LHCN-M2 (cell line): Measurements from ENCODE around the gene TEKT1. TPM values are rescaled to one million over a fixed set of nuclear protein-coding genes. Genes with fewer than 3 reads are reported as not detected.
"Not testable (repeated sequence)": the region's sequence is repeated elsewhere in the genome, so short reads cannot be mapped to it uniquely, and the experiment has no call there.

Source experiments
- DNase-seq: peaks from one replicate; pipeline ENCODE4 v3.0.0-alpha.2; 2012; ENCODE audit warnings: low read depth
- total RNA-seq: library from RNA; depleted of rRNA; stranded (reverse); fragments of >200 nt; gene quantifications from 2 replicates; pipeline ENCODE4 v1.2.3, GENCODE V29; 2014

The TEKT1 gene
- total RNA-seq, 1 experiment from 2014 or later, result not detected

DNA sequence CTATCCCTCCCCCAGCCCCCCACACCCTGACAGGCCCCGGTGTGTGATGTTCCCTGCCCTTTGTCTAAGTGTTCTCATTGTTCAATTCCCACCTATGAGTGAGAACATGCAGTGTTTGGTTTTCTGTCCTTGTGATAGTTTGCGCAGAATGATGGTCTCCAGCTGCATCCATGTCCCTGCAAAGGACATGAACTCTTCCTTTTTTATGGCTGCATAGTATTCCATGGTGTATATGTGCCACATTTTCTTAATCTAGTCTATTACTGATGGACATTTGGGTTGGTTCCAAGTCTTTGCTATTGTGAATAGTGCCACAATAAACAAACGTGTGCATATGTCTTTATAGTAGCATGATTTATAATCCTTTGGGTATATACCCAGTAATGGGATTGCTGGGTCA lies 15.2 kb downstream of the TEKT1 start:
- DNase-seq, result not testable (repeated sequence)

DNA sequence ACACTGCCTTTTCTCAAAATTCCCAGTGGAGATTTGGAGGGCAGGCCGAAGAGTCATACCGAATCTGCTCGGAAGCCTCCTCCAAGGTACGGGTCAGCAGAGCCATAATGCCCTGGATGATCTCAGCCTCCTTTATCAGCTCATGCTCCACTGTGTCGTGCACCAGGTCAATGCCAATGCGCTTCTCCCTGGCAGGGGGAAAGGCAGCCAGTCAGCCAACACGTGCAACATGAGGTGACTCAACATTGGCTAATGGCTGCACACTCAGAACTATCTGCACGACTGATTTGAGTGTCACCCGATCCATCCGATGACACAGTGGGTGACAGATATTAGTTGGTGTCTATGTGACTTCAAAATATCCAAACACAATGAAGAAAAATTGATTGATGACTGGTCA lies 15.8 kb downstream of the TEKT1 start:
- DNase-seq, result peak; percentile 17

DNA sequence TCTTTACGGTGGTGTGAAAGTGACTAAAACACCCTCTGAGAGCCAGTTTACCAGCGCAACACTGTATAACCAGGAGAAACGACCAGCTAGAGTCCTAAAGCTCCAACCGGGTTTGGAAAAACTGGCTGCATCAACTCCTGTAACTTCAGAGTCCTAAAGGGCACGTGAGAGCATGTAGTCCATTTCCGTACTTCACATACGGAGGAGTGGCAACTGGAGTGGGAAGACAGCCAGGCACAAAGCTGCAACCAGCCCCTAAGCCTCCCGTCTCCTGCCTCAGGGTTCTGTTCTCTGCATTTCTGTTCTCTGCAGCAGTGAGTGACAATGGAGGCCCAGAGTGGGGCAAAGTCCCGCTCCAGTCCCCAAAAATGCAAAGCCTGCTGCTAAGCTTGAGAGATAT lies 19.2 kb downstream of the TEKT1 start:
- no peak for DNase-seq

DNA sequence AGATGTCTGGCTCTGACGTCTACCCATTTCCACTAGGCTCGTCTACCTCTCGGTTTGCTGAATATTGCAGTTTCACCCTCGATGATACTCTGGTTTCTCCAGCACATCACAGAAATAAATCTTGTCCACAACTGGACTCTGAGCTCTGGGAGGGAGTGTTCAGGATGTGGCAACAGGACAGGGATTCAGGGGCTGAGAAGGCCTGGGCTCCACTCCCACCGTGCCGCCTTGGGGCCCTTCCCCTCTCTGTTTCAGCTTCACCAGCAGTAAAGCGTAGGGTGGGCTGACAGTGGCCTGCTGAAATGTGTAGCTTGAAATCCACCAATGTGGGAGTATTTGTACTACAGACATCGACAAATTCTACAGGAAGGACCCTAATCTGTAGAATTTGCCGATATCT lies 20.0 kb downstream of the TEKT1 start:
- no peak for DNase-seq

DNA sequence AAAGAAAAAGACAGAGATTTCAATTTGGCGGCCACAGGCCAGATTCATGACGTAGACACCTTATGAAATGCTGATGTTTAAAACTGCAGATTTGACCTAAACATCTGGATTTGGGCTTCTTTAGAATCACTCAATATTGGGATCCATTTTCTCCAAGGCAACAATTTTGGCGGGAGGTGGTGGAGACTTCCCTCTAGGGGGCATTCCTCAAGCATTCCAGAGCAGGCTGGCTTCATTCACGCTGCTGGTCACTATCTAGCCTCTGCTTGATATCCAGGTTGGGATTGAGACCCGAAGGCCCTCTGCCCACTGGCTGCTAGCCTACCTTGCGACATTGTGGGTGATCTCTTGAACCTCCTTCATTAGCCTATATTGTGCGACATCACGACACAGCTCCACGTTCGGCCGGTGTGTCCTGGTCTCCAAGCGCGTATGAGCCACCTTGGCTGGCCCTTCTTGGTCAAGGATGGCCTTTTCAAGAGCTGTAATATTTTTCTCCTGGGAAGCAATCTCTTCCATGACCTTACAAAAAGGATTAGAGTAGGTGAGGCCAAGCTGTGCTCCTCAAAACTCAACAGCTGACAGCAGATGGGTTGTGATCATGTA lies 31.0 kb downstream of the TEKT1 start:
- DNase-seq, result no peak

DNA sequence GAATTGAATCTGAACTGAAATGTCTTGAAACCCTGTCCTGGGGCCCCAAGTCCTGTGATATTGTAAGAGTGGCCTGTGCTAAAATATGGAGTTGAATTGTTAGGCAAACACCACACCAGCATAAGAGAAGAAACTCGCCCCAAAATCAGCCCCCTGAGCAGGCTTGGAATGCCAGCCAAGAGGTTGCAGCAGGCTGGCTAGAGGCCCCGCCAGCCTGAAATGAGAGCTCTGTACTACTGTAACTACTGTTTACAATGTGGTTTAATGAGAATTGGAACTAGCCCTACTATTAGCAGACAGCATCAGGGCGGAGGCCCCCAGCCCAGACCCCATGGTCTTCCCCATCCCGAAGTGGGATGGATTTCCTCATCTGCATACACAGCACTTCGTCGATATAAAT lies 31.8 kb downstream of the TEKT1 start:
- no peak for DNase-seq

DNA sequence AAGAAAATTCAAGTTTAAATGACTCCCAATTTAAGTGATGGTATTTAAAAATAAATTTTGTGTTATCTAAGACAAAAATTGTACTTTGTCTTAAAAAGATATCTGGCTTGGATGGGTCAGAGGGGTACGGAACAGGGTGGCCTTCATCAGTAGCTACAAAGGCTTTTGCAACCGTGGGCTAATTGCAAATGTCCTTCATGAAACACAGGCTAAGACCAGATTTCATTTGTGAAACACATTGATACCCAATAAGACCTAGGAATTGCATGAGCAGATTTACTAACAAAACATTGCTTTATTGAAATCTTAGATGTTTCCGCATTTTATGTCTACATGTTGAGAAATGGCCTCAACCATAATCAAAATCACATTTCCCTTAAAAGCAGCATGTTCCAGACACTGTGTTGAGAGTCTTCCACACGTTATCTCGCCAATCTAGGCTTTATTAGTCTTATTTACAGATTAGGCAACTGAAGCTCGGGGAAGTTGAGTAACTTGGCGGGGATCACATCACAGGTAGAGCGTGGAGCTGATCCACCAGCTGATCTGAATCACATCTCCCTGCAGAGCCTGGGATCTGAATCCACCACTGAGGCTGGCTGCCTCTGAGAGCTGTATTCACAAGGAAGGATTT lies 33.7 kb downstream of the TEKT1 start:
- DNase-seq, result no peak

DNA sequence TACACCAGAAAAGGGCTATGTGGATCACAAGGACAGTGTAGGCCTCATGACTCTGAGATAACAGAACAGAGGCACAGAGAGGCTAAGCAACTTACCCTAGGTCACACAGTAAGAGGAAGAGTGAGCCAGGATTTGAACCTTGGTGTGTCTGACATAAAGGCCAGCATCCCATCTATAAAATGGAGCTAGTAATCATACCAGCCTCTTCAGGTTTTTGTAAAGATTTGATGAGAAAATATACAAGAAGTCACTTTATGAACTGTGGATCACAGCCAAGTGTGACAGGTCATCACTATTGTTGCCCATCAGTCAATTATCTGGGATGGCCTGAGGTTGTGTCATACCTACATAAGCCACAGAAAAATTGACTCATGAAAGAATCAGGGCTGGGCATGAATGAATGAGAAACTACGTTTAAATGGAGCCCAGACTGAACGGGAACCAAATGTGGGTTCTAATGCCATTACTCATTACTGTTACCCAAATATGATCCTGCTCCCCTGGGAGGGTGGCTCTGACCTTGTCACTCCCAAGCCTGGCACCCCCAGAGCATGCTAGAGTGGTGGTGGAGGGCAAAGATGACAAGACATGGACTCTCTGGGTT lies 34.5 kb downstream of the TEKT1 start:
- DNase-seq, result peak; percentile 79

DNA sequence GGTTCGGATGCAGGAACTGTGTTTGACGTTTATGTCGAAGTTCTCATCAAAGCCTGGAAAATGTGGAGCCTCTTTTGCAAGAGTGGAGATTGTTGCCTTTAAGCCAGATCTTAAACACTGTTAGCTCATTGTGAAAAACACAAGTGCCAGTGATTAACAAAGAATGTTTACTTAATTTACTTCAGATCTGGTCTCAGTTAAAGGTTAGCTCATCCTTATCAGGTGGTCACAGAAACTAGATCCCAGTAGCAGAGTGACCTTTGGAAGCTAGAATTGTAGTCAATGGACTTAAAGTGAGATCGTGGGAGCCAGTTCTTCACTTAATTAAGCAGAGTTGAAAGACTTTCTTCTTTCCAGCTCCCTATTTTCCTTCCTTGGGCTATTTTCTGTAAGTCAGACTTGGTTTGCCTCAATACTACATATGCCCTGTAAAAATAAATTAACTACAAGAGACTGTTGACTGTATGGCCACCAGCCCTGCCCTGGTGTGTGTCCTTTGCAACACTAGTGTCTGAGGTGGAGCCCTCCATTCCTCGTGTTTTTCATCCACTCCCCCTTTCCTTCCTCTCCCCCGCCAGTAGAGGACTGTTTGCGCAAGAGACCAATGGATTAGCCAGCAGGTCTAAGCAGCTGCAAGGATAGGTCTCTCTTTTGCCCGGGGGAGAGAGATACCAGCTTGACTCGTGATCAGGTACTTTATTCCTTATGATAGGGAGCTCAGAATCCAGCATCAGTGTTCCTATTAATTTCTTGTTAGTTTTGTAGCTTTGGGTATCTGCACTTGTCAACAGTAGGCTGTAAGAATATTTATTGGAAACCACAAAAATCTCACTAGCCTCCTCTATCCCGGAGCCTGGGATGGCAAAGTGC lies 35.3 kb downstream of the TEKT1 start:
- DNase-seq, result no peak

DNA sequence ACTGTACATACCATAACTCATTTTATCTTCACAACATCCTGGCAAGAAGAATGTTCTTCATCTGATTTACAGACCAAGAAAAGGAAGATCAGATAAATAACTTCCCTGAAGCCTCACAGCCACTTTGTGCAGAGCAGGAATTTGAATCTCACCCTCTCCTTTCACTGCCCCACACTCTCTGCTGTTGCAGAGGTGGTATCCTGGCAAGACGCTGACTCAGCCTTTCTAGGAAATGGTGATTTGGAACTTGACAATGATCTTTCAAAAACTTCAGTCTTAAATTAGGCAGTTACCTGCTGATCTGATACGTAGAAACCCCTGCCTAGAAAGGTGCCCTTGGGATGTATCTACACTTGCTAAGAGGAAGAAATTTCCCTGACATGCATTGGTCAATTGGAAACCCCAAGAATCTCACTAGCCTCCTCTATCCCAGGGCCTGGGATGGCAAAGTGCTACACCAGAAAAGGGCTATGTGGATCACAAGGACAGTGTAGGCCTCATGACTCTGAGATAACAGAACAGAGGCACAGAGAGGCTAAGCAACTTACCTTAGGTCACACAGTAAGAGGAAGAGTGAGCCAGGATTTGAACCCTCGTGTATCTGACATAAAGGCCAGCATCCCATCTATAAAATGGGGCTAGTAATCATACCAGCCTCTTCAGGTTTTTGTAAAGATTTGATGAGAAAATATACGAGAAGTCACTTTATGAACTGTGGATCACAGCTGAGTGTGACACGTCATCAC lies 37.6 kb downstream of the TEKT1 start:
- no peak for DNase-seq

DNA sequence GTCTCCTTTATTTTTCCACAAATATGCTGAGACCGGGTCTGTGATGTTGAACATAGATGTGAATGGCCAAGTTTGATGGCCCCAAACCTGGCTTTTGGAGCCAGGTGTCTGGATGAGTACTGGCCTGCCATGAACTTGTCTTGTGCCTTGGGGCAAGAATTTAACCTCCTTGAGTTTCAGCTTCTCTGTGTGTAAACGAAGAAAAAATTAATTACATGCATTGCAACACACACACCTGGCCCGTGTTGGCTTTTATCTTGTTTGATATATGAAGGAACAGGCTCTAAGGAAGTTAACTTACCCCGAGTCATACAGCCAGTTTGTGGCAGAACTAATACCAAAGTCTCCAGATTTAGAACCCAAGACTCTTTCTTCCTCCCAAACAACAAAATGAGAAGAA lies 42.4 kb downstream of the TEKT1 start:
- DNase-seq, result no peak

DNA sequence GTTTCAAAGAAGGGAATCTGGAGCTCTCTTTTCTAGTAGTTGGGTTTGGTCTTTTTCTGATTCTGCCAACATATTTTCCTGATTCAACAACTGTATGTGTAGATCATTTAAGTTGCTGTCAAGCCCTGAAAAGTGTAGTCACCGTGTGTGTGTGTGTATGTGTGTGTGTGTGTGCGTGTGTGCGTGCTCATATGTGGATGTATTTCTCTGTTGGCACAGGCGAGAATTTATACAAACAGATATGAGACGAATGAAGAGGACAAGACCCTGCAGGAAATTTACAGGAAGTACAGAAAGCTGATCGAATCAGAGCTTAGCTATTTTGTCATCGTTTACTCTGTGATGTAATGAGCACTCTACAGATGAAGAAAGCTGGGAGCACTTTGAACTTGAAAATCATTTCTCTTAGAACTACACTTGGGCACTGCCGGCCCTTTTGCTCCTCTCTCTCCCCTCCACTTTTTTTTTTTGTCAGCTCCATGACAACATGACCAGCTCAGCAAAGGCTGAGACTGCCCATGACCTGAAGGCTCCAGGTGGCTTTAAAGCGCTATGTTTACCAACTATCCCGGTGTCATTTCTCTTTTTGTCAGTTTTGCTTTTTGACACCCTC lies 44.3 kb downstream of the TEKT1 start:
- DNase-seq, result no peak

DNA sequence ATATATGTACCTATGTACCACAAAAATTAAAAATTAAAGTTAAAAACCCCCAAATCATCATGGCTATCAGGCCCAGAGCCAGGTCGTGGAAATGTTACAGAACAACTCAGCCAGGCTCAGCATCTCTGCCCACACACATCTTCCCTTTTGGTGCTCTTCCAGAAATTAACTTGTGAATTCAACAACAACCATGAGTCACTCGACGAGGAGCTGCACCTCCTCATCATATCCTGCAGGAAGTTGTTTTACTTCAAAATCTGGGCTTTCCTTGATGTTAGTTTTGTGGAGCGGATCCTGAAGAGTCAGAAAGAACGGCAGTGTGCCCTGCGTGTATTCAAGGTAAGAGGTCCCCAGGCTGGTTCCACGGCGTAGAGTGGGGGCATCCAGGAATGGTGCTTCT lies 44.9 kb downstream of the TEKT1 start:
- peak; percentile 54 for DNase-seq

DNA sequence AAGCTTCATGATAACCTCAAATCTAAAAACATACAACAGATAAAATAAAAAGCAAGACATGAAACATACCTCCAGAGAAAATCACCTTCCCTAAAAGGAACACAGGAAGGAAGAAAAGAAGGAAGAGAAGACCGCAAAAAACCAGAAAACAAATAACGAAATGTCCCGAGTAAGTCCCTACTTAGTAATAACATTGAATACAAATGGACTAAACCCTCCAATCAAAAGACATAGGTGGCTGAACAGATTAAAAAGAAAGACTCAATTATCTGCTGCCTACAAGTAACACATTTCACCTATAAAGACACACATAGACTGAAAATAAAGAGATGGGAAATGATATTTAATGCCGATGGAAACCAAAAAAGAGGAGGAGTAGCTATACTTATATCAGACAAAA lies 49.3 kb downstream of the TEKT1 start:
- no peak for DNase-seq

DNA sequence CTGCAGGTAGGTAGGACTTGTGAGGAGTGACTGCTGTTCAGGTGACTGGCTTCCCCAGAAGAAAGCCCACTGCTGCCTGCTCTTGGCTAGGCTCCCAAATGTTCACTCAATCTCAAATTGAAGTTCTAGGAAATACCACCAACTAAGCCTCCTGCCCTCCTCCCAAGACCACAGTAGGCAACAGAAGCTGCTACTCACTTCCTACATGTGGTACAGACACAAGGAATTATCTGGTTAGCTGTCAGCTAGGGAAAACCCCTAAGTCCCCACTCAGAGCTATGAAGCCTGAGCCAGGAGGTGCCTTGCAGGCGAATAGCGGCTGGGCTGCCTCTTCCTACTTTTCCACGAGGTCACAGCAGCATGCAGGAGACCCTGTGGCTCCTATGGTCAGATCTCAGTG lies 50.6 kb downstream of the TEKT1 start:
- no peak for DNase-seq

DNA sequence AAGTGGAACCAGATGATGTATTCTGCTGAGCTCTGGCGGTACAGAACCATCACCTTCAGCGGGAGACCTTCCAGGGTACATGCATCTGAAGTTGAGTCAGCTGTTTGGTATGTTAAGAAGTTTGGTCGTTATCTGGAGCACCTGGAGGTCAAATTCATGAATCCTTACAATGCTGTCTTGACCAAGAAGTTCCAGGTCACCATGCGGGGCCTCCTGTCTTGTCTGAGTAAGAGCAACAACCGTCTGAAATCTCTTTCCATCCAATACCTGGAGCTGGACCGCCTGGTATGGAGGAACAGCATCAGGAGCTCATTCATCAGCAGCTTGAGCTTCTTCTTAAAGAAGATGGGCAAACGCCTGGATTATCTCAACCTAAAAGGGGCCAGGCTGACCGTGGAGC lies 51.5 kb downstream of the TEKT1 start:
- no peak for DNase-seq

DNA sequence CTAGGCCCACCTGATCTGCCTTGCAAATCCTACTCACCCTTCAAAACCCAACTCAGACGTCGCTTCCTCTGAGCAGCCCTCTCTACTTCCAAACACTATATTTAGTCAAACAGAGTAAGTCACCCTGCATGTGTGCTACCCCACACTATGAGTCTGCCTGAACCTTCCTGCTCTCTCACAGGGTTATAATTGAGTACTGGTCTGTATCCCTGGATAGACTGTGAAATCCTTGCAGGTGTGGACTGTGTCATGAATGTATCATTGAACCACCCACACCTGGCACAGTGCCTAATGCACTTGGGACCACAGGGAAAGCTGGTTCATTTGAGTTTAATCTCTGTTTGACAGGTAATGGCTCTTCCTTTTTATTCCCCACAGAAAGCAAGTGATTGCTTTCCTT lies 52.1 kb downstream of the TEKT1 start:
- DNase-seq, result no peak

DNA sequence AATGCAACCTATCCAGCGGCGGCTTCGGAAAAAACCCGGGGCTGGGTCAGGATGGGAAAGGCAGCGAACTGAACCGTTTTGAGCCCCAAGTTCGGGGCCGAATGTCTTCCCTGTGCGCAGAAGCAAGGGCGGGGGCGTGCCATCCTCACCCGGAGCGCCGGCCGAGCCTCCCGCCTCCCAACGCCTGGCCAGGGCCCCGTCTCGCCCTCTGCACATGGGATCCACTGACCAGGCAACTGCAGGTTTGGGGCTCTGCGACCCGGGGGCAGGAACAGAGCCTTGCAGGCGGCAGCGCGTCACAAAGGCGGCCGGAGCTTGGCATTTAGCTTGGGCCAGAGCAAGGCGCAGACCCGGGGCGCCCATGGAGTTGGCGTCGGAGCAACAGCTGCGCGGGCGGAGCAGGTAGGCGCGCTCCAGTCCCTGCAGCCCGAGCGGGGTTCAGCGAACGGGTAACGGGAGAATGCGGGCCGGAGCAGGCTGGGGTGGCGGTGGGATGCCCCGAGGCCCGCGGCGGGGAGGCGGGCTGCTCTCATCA lies 55.6 kb downstream of the TEKT1 start, which contains the start of gene FBXO39:
FBXO39 (plus strand) TSS at position 345 of the 535 bp plus-strand sequence. CDS start 3,654 bp downstream, outside the sequence.
- DNase-seq, result no peak

DNA sequence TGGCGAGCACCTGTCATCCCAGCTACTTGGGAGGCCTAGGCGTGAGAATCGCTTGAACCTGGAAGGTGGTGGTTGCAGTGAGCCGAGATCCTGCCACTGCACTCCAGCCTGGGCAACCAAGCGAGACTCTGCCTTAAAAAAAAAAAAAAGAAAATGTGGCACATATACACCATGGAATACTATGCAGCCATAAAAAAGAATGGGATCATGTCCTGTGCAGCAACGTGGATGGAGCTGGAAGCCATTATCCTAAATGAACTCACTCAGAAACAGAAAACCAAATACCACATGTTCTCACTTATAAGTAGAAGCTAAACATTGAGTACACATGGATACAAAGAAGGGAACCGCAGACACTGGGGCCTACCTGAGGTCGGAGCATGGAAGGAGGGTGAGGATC lies 56.6 kb downstream of the TEKT1 start:
- DNase-seq, result not testable (repeated sequence)

DNA sequence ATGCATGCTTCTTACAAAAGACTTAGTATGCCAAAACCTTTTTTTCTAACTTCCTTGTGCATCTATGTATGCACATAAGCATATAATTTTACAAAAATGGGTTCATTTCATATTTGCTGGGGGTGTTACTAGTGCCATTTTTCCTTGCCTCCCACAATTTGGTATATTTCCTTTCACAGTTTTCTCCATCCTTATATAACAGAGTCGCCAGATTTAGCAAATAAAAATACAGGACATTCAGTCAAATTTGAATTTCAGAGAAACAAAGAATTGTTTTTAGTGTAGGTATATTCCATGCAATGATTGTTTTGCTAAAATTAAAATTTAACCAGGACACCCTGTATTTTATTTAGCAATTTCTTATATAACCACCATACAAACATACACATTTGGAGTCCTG lies 59.5 kb downstream of the TEKT1 start:
- DNase-seq, result no peak

DNA sequence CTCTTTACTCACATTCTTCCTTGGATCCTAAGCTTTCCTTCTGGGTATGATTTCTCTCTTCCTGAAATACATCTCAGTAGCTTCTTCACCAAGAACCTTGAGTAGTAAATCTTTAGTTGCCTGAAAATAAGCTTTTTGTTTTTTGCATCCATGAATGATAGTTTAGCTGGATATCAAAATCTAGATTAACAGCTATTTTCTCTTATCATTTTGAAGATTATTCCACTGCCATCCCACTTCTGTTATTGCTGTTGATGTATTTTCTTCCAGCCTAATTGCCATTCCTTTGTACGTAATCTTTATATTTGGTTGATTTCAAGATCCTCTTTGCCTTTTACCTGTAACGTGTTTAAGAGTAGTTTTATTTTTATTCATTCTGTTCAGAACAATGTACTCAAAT lies 63.1 kb downstream of the TEKT1 start:
- DNase-seq, result no peak
